ENCODE measurements around the gene SERPINA10.
"Not testable (repeated sequence)": the region's sequence is repeated elsewhere in the genome, so short reads cannot be mapped to it uniquely, and the experiment has no call there.

SERPINA10 gene

GRCh38 chr14:94282991-94283723 lies 9.9 kb downstream of the SERPINA10 start:
- DNase-seq = no peak

GRCh38 chr14:94278731-94279130 lies 14.3 kb downstream of the SERPINA10 start:
- no peak for DNase-seq

GRCh38 chr14:94276898-94277561 lies 16.0 kb downstream of the SERPINA10 start:
- DNase-seq = not testable (repeated sequence)

- no peak for DNase-seq
Observed at GRCh38 chr14:94269156-94269555, 23.9 kb downstream of the SERPINA10 start.

GRCh38 chr14:94268582-94268981 lies 24.5 kb downstream of the SERPINA10 start:
- DNase-seq = not testable (repeated sequence)

- DNase-seq = no peak
Observed at GRCh38 chr14:94267352-94267751, 25.7 kb downstream of the SERPINA10 start.

GRCh38 chr14:94264195-94264594 lies 28.9 kb downstream of the SERPINA10 start:
- not testable (repeated sequence) for DNase-seq

GRCh38 chr14:94244182-94244581 lies 48.9 kb downstream of the SERPINA10 start:
- DNase-seq = no peak

GRCh38 chr14:94239406-94239805 lies 53.7 kb downstream of the SERPINA10 start:
- no peak for DNase-seq

- no peak for DNase-seq
Observed at GRCh38 chr14:94237983-94238382, 55.1 kb downstream of the SERPINA10 start.

- DNase-seq = no peak
Observed at GRCh38 chr14:94237046-94237445, 56.0 kb downstream of the SERPINA10 start.
